Ovary (tissue), 9 donors: ENCODE data around the gene SLC41A1. TPM values are rescaled to one million over a fixed set of nuclear protein-coding genes. Genes with fewer than 3 reads are reported as not detected.

Experiments
- DNase-seq, 5 donors: peaks; one replicate each; pipeline ENCODE4 v3.0.0-alpha.2; 2019 to 2020
- H3K27ac ChIP-seq, 2 donors: fragments of 200-600 bp; one replicate each; pipeline versions ENCODE4 v1.5.1 to v1.8.0; 2019 to 2022
- H3K27me3 ChIP-seq: fragments of 200-600 bp; one replicate; pipeline ENCODE4 v1.8.0; 2022
- H3K36me3 ChIP-seq: fragments of 200-600 bp; sonication (generic); one replicate; pipeline ENCODE4 v1.5.1; 2019
- H3K4me1 ChIP-seq: one replicate; pipeline ENCODE4 v1.8.1; 2013; ENCODE audit warnings: mild to moderate bottlenecking, moderate library complexity; ENCODE audit not compliant: insufficient read depth
- H3K4me3 ChIP-seq: fragments of 200-600 bp; sonication (generic); one replicate; pipeline ENCODE4 v1.5.1; 2017
- H3K9me3 ChIP-seq, 2 donors: fragments of 200-600 bp in 1 of 2; sonication (generic) in 1 of 2; one replicate each; pipeline versions ENCODE4 v1.5.1 to v1.8.1; 2013 to 2019; ENCODE audit warnings: mild to moderate bottlenecking in 1 of 2, moderate library complexity in 1 of 2
- EP300 ChIP-seq: sonication (generic); formaldehyde crosslinking; IDR thresholded peaks from one replicate; pipeline ENCODE4 v1.6.1; 2017; ENCODE audit warnings: antibody characterized with exemption
- POLR2A ChIP-seq: fragments of 450-650 bp; IDR thresholded peaks from one replicate; pipeline ENCODE4 v1.6.1; 2017; ENCODE audit warnings: antibody characterized with exemption, mild to moderate bottlenecking, moderate library complexity
- WGBS, 3 donors: extraction: QIAGEN DNeasy Blood & Tissue Kit in 1 of 3; methylation state at CpG; one replicate each; pipeline versions ENCODE4 v1.1.5 to v1.1.7; 2013 to 2017; 5-methylcytosine and 5-hydroxymethylcytosine counted together
- intact Hi-C, 4 donors: fragments of 100-400 bp; cut with DNase I; formaldehyde crosslinking; loops; one replicate each; pipeline versions ENCODE4 v1.11.0 to v1.15.1; 2022 to 2023
- polyA plus RNA-seq, 2 donors: library from polyadenylated mRNA; stranded (reverse); fragments of 200-250 nt in 1 of 2; fragments of 350-450 nt in 1 of 2; fragmentation: Illumina TruSeq in 1 of 2; extraction: RNeasy Lipid Tissue Mini Kit (QIAGEN cat#74804) in 1 of 2; gene quantifications; one replicate each; pipeline ENCODE4 v1.2.3, GENCODE V29; 2013 to 2014
- total RNA-seq, 7 donors: library from RNA; depleted of rRNA in 2 of 7; stranded (reverse); fragments of >200 nt in 2 of 7; fragmentation: NEBNext Ultra II Directional in 3 of 7; extraction: Animal tissue kit (Norgen Biotek cat#: 25700) in 3 of 7; gene quantifications; one replicate each; pipeline versions ENCODE4 v1.1.0 to v1.2.4, GENCODE V29; 2016 to 2023
- TF ChIP-seq, protein P1 (sequence below), 3 donors: fragments of 450-650 bp in 2 of 3; fragments of 200-600 bp in 1 of 3; IDR thresholded peaks; one replicate each; pipeline versions ENCODE4 v1.5.1 to v1.8.0; 2016 to 2022; ENCODE audit warnings: antibody characterized with exemption in 3 of 3, mild to moderate bottlenecking in 1 of 3
- donor health status: DM: no; HTN: no; CAD: no; lungs with moderate emphysema.
- donor health status: DM: no; HTN: no; CAD: no.
- donor health status: Bipolar disorder and iron deficiency.
- donor health status: DM: yes; HTN: yes; CAD: no.
- donor health status: DM: no; HTN: no; CAD: no.
- donor health status: DM: yes; HTN: yes; CAD: no.

SLC41A1 gene
- total and polyA plus RNA-seq, 9 donors: 12.5 to 75.9 (median 33.5) TPM

DNA sequence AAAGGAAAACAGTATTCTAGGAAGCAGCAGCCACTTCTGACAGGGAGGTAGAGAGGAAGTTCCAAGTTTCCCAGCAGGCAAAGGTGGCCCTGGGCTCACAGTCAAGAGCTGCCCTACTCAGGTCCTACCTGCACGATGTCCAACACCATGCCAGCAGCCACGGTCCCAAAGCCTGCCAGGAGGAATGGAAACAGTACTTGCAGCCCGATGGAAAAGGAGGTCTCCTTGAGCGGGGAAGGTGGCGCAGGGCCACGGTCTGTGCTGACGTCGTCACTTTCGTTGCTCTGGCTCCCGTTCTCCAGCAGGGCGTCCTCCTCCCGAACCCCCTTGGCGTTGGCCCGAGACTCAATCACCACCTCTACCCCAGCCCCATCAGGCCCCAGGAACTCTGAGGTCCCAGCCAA, 3.1 kb downstream of the SLC41A1 start:
- TF ChIP-seq POLR2A (no peak), EP300 (no peak)
- TF ChIP-seq, protein P1, sequence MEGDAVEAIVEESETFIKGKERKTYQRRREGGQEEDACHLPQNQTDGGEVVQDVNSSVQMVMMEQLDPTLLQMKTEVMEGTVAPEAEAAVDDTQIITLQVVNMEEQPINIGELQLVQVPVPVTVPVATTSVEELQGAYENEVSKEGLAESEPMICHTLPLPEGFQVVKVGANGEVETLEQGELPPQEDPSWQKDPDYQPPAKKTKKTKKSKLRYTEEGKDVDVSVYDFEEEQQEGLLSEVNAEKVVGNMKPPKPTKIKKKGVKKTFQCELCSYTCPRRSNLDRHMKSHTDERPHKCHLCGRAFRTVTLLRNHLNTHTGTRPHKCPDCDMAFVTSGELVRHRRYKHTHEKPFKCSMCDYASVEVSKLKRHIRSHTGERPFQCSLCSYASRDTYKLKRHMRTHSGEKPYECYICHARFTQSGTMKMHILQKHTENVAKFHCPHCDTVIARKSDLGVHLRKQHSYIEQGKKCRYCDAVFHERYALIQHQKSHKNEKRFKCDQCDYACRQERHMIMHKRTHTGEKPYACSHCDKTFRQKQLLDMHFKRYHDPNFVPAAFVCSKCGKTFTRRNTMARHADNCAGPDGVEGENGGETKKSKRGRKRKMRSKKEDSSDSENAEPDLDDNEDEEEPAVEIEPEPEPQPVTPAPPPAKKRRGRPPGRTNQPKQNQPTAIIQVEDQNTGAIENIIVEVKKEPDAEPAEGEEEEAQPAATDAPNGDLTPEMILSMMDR (IDR thresholded peaks at IDR 0.05): no peak
- Histone ChIP-seq H3K36me3 (no peaks in the 10 kb centered on the region), H3K4me3 (no peak overlapping the region), H3K27ac (no peak overlapping the region), H3K27me3 (no peaks in the 10 kb centered on the region), H3K9me3 (no peaks in the 10 kb centered on the region), H3K4me1 (peaks cover 32% of the 10 kb centered on the region)
- 84 to 90% (median 89%) methylated on average over 14 of the region's 14 CpGs for WGBS, 3 donors
- intact Hi-C loops: no loop called here
- DNase-seq: no peak

DNA sequence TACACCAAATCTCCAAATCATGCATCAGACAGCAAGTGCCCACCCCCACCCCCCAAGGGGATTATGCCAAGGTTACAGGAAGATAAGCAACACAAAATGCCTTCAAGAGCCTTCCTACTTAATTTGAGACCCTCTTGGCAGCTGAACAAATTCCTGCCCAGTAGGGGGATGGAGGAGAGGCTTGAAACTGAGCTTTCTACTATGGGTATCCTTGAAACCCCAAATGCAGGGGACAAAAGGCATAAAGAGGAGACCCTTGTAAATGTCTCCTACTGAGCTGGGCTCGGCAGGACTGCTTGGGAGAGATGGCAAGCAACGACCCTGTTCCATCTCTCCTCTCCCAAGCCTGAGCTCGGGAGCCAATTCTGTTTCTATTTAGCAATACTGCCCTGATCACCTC, 3.5 kb downstream of the SLC41A1 start:
- peaks cover 32% of the 10 kb centered on the region for H3K4me1 ChIP-seq
- no peak overlapping the region for H3K4me3 ChIP-seq
- WGBS, 3 donors: 70 to 82% (median 78%) methylated on average over 3 of the region's 3 CpGs
- TF ChIP-seq POLR2A: no peak
- TF ChIP-seq, protein P1 (IDR thresholded peaks at IDR 0.05): no peak
- no peak for TF ChIP-seq EP300
- no peaks in the 10 kb centered on the region for H3K36me3 ChIP-seq
- no peaks in the 10 kb centered on the region for H3K27me3 ChIP-seq
- DNase-seq: no peak
- no peaks in the 10 kb centered on the region for H3K9me3 ChIP-seq
- intact Hi-C loops: no loop called here
- H3K27ac ChIP-seq: no peak overlapping the region

DNA sequence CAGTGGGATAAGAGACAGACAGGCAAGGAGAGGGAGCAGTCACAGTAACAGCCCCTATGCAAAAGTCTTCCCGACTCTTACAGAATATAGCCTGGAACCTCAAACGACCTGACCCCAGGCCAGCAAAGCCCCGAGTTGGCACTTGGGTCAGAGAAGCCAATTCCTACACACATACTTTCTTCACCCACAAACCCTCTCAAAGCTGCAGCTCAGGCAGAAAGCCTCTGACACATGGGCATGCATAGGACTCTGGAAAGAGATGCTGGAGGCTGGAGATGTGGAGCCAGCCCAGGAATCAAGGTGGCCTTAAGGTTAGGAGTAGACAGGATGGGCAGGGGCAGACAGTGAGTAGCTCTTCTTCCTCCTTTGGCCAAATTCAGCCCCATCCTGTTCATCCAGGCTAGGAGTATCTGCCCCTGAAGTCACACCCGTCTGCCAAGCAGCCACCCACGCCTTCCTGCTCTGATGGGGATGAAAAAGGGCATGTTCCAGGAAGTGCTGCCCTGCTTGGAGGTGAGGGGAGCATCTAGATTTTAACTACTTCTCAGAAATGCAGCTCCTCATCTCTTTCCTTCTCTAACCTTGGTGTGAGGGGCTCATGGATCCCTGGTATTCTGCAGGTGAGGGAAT, 7.8 kb downstream of the SLC41A1 start:
- intact Hi-C loops: no loop called here
- no peak overlapping the region for H3K4me3 ChIP-seq
- no peak for DNase-seq
- H3K4me1 ChIP-seq: peaks cover 23% of the 10 kb centered on the region
- H3K27ac ChIP-seq: no peak overlapping the region
- H3K27me3 ChIP-seq: no peaks in the 10 kb centered on the region
- TF ChIP-seq, protein P1 (IDR thresholded peaks at IDR 0.05): no peak
- TF ChIP-seq POLR2A: no peak
- TF ChIP-seq EP300: no peak
- H3K36me3 ChIP-seq: no peaks in the 10 kb centered on the region
- 69 to 72% (median 70%) methylated on average over 5 of the region's 5 CpGs for WGBS, 3 donors
- H3K9me3 ChIP-seq: no peaks in the 10 kb centered on the region

DNA sequence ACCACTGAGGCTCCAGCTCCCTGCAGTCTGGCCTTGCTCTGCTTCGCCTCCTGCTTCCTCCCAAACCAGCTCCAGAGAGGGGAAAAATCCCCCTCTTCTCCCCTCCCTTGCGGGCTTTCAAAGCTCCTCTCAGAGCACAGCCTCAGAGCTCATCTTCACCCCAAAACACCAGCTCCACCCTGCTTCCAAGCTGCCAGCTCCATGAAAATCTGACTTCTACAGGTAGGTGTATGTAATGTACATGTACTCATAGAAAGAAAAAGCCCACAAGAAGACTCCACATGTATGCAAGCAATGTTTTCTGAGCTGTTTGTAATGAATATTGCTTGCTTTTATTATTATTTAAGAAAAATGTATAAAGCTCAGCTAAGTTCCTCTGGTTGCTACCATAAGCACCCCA, 8.4 kb downstream of the SLC41A1 start:
- H3K4me3 ChIP-seq: no peak overlapping the region
- WGBS, 3 donors: 98 to 100% (median 100%) methylated on average over 2 of the region's 2 CpGs
- TF ChIP-seq EP300: no peak
- no peaks in the 10 kb centered on the region for H3K9me3 ChIP-seq
- peaks cover 18% of the 10 kb centered on the region for H3K4me1 ChIP-seq
- H3K36me3 ChIP-seq: no peaks in the 10 kb centered on the region
- DNase-seq: no peak
- no peaks in the 10 kb centered on the region for H3K27me3 ChIP-seq
- intact Hi-C loops: loop anchor here in 1 of 4 donors (5.0 kb wide), 1 partner anchor 318 kb away; no protein-coding TSS in a partner anchor
- no peak overlapping the region for H3K27ac ChIP-seq

DNA sequence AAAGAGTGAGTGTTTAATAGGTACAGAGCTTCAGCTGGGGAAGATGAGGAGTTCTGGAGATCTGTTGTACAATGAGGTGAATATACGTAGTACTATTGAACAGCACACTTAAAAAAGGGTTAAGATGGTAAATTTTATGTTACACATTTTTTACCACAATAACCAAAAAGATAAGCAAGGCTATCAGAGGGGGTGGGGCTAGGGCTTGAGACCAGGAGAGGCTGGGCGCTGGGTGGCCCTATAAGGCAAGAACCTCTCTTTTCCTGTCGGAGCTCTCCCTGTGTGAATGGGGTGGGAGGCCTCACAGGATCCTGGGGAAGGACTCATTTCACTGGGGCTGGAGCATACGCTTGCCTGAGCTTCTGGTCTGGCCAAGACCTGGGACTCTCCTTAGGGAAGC, 9.0 kb downstream of the SLC41A1 start:
- no peaks in the 10 kb centered on the region for H3K9me3 ChIP-seq
- no peaks in the 10 kb centered on the region for H3K36me3 ChIP-seq
- no peaks in the 10 kb centered on the region for H3K27me3 ChIP-seq
- peaks cover 14% of the 10 kb centered on the region for H3K4me1 ChIP-seq
- intact Hi-C loops: loop anchor here in 1 of 4 donors (5.0 kb wide), 1 partner anchor 318 kb away; no protein-coding TSS in a partner anchor
- H3K4me3 ChIP-seq: no peak overlapping the region
- no peak overlapping the region for H3K27ac ChIP-seq
- WGBS, 3 donors: 62 to 82% (median 67%) methylated on average over 4 of the region's 4 CpGs
- TF ChIP-seq, protein P1 (IDR thresholded peaks at IDR 0.05): no peak
- TF ChIP-seq EP300 (no peak), POLR2A (no peak)
- DNase-seq: no peak
